GM23338 (cell line): ENCODE results near the gene DDX25. TPM values are rescaled to one million over a fixed set of nuclear protein-coding genes. Genes with fewer than 3 reads are reported as not detected.

ENCODE experiments used
- ATAC-seq: fragments of 200-7000 bp; cut with Tn5 transposase; 3 replicates; pipeline ENCODE4 v1.9.1; 2020
- DNase-seq: peaks from one replicate; pipeline ENCODE4 v3.0.0-alpha.2; 2015; ENCODE audit warnings: low spot score
- H2AFZ ChIP-seq: fragments of 200-600 bp; sonication (generic); 2 replicates; pipeline ENCODE4 v1.8.0; 2016; ENCODE audit warnings: antibody characterized with exemption, mild to moderate bottlenecking, moderate library complexity
- H3F3A ChIP-seq: fragments of 200-600 bp; sonication (generic); replicated peaks from 2 replicates; pipeline ENCODE4 v1.8.0; 2017; ENCODE audit warnings: antibody characterized with exemption, mixed run types, low read depth
- H3K27ac ChIP-seq: fragments of 200-600 bp; sonication (generic); 2 replicates; pipeline ENCODE4 v1.6.1; 2016; ENCODE audit warnings: low read depth
- H3K27me3 ChIP-seq: fragments of 200-600 bp; sonication (generic); 2 replicates; pipeline ENCODE4 v1.8.0; 2016; ENCODE audit warnings: mild to moderate bottlenecking, mixed run types, moderate library complexity; ENCODE audit not compliant: insufficient read depth
- H3K36me3 ChIP-seq: fragments of 200-600 bp; sonication (generic); 2 replicates; pipeline ENCODE4 v1.8.0; 2016; ENCODE audit warnings: mild to moderate bottlenecking; ENCODE audit not compliant: insufficient read depth
- H3K4me1 ChIP-seq: fragments of 200-600 bp; sonication (generic); 2 replicates; pipeline ENCODE4 v1.8.0; 2016; ENCODE audit warnings: mild to moderate bottlenecking, moderate library complexity; ENCODE audit not compliant: insufficient read depth
- H3K4me2 ChIP-seq: fragments of 200-600 bp; sonication (generic); 2 replicates; pipeline ENCODE4 v1.7.1; 2017; ENCODE audit warnings: mixed run types
- H3K4me3 ChIP-seq: fragments of 200-600 bp; sonication (generic); 2 replicates; pipeline ENCODE4 v1.6.1; 2016; ENCODE audit warnings: mixed run types
- H3K79me2 ChIP-seq: fragments of 200-600 bp; sonication (generic); replicated peaks from 2 replicates; pipeline ENCODE4 v1.8.0; 2017; ENCODE audit warnings: mild to moderate bottlenecking; ENCODE audit not compliant: insufficient read depth
- H3K9me2 ChIP-seq: fragments of 200-600 bp; sonication (generic); 2 replicates; pipeline ENCODE4 v1.8.0; 2017; ENCODE audit not compliant: insufficient read depth
- H4K20me1 ChIP-seq: fragments of 200-600 bp; sonication (generic); replicated peaks from 2 replicates; pipeline ENCODE4 v1.8.0; 2017; ENCODE audit warnings: mild to moderate bottlenecking; ENCODE audit not compliant: insufficient read depth
- H3K27ac Mint-ChIP-seq: 2 replicates; pipeline ENCODE4 v1.8.0; 2020; ENCODE audit warnings: inconsistent platforms, mild to moderate bottlenecking, moderate library complexity, mixed read lengths
- H3K27me3 Mint-ChIP-seq: 3 replicates; pipeline ENCODE4 v1.8.0; 2022; ENCODE audit warnings: low read depth, mild to moderate bottlenecking, moderate library complexity, mixed read lengths, inconsistent platforms; ENCODE audit not compliant: insufficient read depth, poor library complexity
- H3K36me3 Mint-ChIP-seq: 3 replicates; pipeline ENCODE4 v1.8.0; 2021; ENCODE audit warnings: low read depth, mild to moderate bottlenecking, inconsistent platforms, moderate library complexity, mixed read lengths
- H3K4me1 Mint-ChIP-seq: 3 replicates; pipeline ENCODE4 v1.8.0; 2020; ENCODE audit warnings: mild to moderate bottlenecking, inconsistent platforms, mixed read lengths
- H3K4me3 Mint-ChIP-seq: 3 replicates; pipeline ENCODE4 v1.8.0; 2021; ENCODE audit warnings: moderate library complexity, mild to moderate bottlenecking, inconsistent platforms, mixed read lengths
- H3K9me3 Mint-ChIP-seq: 3 replicates; pipeline ENCODE4 v1.8.0; 2020; ENCODE audit warnings: moderate library complexity, mild to moderate bottlenecking, inconsistent platforms, mixed read lengths
- CTCF ChIP-seq, 2 experiments: fragments of 200-600 bp in 1 of 2; sonication (generic) in 1 of 2; conservative IDR thresholded peaks; 2 replicates each; pipeline versions ENCODE4 v1.5.1 to v1.6.1; 2016 to 2017; ENCODE audit warnings: antibody characterized with exemption in 2 of 2, low read depth in 2 of 2, mild to moderate bottlenecking in 2 of 2, moderate library complexity in 1 of 2
- ETS1 ChIP-seq: IDR thresholded peaks from 2 replicates; pipeline ENCODE4 v1.6.1; 2016; ENCODE audit warnings: antibody characterized with exemption
- EZH2 ChIP-seq: fragments of 200-600 bp; sonication (generic); IDR thresholded peaks from one replicate; pipeline ENCODE4 v1.8.0; 2017; ENCODE audit warnings: antibody characterized with exemption, mild to moderate bottlenecking, low read depth; ENCODE audit not compliant: unreplicated experiment
- EZH2phosphoT487 ChIP-seq: fragments of 200-600 bp; sonication (generic); IDR thresholded peaks from one replicate; pipeline ENCODE4 v1.8.1; 2018; ENCODE audit warnings: antibody characterized with exemption; ENCODE audit not compliant: unreplicated experiment
- STAT1 ChIP-seq: IDR thresholded peaks from one replicate; pipeline ENCODE4 v1.6.1; 2016; ENCODE audit warnings: antibody characterized with exemption; ENCODE audit not compliant: unreplicated experiment
- ZNF331 ChIP-seq: fragments of 250-450 bp; sonication (Bioruptor Pico); IDR thresholded peaks from 2 replicates; pipeline ENCODE4 v1.5.0; 2020; ENCODE audit warnings: low read depth, mild to moderate bottlenecking, moderate library complexity
- polyA plus RNA-seq: library from polyadenylated mRNA; unstranded; fragments of >200 nt; fragmentation: Nextera tagmentation; extraction: Ambion mirVana; gene quantifications from 2 replicates; pipeline ENCODE4 v1.2.1, GENCODE V29; 2016
- total RNA-seq: library from RNA; depleted of rRNA; stranded (reverse); fragments of >200 nt; shearing (Covaris generic); gene quantifications from 2 replicates; pipeline ENCODE4 v1.2.3, GENCODE V29; 2014
- TF ChIP-seq, protein P1 (sequence below): fragments of 250-450 bp; sonication (Bioruptor Pico); IDR thresholded peaks from 2 replicates; pipeline ENCODE4 v1.5.0; 2020; ENCODE audit warnings: mild to moderate bottlenecking, moderate library complexity

DDX25 gene
- total and polyA plus RNA-seq, 2 experiments from 2014 or later: 20.6 to 23.6 TPM

- H3K36me3 Mint-ChIP-seq: peaks cover 16% of the 10 kb centered on the region
- no peaks in the 10 kb centered on the region for H4K20me1 ChIP-seq
- H3K9me2 ChIP-seq: no peaks in the 10 kb centered on the region
- H3K27ac Mint-ChIP-seq: no peak overlapping the region
- H3K27me3 ChIP-seq: no peaks in the 10 kb centered on the region
- no peaks in the 10 kb centered on the region for H3K79me2 ChIP-seq
- peaks cover 2% of the 10 kb centered on the region for H3K27me3 Mint-ChIP-seq
- no peak overlapping the region for H3K4me3 Mint-ChIP-seq
- no peaks in the 10 kb centered on the region; the same call in 2 of the 3 replicates for H3K9me3 Mint-ChIP-seq
- TF ChIP-seq ETS1 (no peak), STAT1 (no peak), CTCF (conservative IDR thresholded peaks at IDR 0.05; ENCODE audit: low read depth in 2 of 2) (peak in 1 of 2 experiments; percentile 40; a peak in 2 of 4 replicates)
- H3K4me1 Mint-ChIP-seq: peaks cover 13% of the 10 kb centered on the region; the same call in 2 of the 3 replicates
- no peaks in the 10 kb centered on the region for H3F3A ChIP-seq
- ATAC-seq (no peak), DNase-seq (no peak)
- H3K4me1 ChIP-seq: peaks cover 8% of the 10 kb centered on the region; the same call in 1 of the 2 replicates
- H2AFZ ChIP-seq: no peak overlapping the region
- H3K27ac ChIP-seq: no peak overlapping the region
- no peak overlapping the region for H3K4me3 ChIP-seq
- peaks cover 11% of the 10 kb centered on the region; the same call in 1 of the 2 replicates for H3K36me3 ChIP-seq
- H3K4me2 ChIP-seq: no peak overlapping the region
Measured at GRCh38 chr11:125957618-125958332, 53.5 kb downstream of the DDX25 start.

GRCh38 chr11:125958872-125959400, 54.6 kb downstream of the DDX25 start:
- Histone ChIP-seq H3F3A (no peaks in the 10 kb centered on the region), H3K9me2 (no peaks in the 10 kb centered on the region), H3K79me2 (no peaks in the 10 kb centered on the region), H3K4me1 (peaks cover 8% of the 10 kb centered on the region; the same call in 1 of the 2 replicates), H3K27ac (no peak overlapping the region), H3K4me2 (no peak overlapping the region), H3K36me3 (peaks cover 11% of the 10 kb centered on the region; the same call in 1 of the 2 replicates), H3K27me3 (no peaks in the 10 kb centered on the region), H4K20me1 (no peaks in the 10 kb centered on the region), H3K4me3 (no peak overlapping the region), H2AFZ (no peak overlapping the region)
- no peaks in the 10 kb centered on the region; the same call in 2 of the 3 replicates for H3K9me3 Mint-ChIP-seq
- H3K27me3 Mint-ChIP-seq: peaks cover 2% of the 10 kb centered on the region
- H3K4me1 Mint-ChIP-seq: peaks cover 13% of the 10 kb centered on the region; the same call in 2 of the 3 replicates
- no peak for ATAC-seq
- no peak for TF ChIP-seq ETS1
- no peak for TF ChIP-seq ZNF331 (CRISPR knock-in tag)
- no peak for TF ChIP-seq EZH2
- TF ChIP-seq, protein P1, sequence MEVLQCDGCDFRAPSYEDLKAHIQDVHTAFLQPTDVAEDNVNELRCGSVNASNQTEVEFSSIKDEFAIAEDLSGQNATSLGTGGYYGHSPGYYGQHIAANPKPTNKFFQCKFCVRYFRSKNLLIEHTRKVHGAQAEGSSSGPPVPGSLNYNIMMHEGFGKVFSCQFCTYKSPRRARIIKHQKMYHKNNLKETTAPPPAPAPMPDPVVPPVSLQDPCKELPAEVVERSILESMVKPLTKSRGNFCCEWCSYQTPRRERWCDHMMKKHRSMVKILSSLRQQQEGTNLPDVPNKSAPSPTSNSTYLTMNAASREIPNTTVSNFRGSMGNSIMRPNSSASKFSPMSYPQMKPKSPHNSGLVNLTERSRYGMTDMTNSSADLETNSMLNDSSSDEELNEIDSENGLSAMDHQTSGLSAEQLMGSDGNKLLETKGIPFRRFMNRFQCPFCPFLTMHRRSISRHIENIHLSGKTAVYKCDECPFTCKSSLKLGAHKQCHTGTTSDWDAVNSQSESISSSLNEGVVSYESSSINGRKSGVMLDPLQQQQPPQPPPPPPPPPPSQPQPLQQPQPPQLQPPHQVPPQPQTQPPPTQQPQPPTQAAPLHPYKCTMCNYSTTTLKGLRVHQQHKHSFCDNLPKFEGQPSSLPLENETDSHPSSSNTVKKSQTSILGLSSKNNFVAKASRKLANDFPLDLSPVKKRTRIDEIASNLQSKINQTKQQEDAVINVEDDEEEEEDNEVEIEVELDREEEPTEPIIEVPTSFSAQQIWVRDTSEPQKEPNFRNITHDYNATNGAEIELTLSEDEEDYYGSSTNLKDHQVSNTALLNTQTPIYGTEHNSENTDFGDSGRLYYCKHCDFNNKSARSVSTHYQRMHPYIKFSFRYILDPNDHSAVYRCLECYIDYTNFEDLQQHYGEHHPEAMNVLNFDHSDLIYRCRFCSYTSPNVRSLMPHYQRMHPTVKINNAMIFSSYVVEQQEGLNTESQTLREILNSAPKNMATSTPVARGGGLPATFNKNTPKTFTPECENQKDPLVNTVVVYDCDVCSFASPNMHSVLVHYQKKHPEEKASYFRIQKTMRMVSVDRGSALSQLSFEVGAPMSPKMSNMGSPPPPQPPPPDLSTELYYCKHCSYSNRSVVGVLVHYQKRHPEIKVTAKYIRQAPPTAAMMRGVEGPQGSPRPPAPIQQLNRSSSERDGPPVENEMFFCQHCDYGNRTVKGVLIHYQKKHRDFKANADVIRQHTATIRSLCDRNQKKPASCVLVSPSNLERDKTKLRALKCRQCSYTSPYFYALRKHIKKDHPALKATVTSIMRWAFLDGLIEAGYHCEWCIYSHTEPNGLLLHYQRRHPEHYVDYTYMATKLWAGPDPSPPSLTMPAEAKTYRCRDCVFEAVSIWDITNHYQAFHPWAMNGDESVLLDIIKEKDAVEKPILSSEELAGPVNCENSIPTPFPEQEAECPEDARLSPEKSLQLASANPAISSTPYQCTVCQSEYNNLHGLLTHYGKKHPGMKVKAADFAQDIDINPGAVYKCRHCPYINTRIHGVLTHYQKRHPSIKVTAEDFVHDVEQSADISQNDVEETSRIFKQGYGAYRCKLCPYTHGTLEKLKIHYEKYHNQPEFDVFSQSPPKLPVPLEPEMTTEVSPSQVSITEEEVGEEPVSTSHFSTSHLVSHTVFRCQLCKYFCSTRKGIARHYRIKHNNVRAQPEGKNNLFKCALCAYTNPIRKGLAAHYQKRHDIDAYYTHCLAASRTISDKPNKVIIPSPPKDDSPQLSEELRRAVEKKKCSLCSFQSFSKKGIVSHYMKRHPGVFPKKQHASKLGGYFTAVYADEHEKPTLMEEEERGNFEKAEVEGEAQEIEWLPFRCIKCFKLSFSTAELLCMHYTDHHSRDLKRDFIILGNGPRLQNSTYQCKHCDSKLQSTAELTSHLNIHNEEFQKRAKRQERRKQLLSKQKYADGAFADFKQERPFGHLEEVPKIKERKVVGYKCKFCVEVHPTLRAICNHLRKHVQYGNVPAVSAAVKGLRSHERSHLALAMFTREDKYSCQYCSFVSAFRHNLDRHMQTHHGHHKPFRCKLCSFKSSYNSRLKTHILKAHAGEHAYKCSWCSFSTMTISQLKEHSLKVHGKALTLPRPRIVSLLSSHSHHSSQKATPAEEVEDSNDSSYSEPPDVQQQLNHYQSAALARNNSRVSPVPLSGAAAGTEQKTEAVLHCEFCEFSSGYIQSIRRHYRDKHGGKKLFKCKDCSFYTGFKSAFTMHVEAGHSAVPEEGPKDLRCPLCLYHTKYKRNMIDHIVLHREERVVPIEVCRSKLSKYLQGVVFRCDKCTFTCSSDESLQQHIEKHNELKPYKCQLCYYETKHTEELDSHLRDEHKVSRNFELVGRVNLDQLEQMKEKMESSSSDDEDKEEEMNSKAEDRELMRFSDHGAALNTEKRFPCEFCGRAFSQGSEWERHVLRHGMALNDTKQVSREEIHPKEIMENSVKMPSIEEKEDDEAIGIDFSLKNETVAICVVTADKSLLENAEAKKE: no peak
- TF ChIP-seq STAT1: no peak
- TF ChIP-seq EZH2phosphoT487: no peak
- H3K36me3 Mint-ChIP-seq: peaks cover 27% of the 10 kb centered on the region
- DNase-seq: no peak
- H3K27ac Mint-ChIP-seq: no peak overlapping the region
- H3K4me3 Mint-ChIP-seq: no peak overlapping the region
